K562 (cell line): ENCODE measurements around the gene SPECC1L. TPM values are rescaled to one million over a fixed set of nuclear protein-coding genes. Genes with fewer than 3 reads are reported as not detected.

Experiments used
- BHLHE40 ChIP-seq: IDR thresholded peaks from 2 replicates; pipeline ENCODE4 v1.6.1; 2011; ENCODE audit warnings: low read length, improper control_type of control experiment
- JUN ChIP-seq, 2 experiments: sonication (generic) in 1 of 2; formaldehyde crosslinking in 1 of 2; IDR thresholded peaks; 2 replicates each; pipeline versions ENCODE4 v1.6.1 to v1.8.0; 2012 to 2022; ENCODE audit warnings: borderline replicate concordance in 2 of 2, mild to moderate bottlenecking in 2 of 2, improper control_type of control experiment in 1 of 2, low read depth in 1 of 2, low read length in 1 of 2, missing genetic modification reagents in 1 of 2
- XRCC5 ChIP-seq: fragments of 200-400 bp; formaldehyde crosslinking; IDR thresholded peaks from 2 replicates; pipeline ENCODE4 v1.6.1; 2017; ENCODE audit warnings: low read depth, mild to moderate bottlenecking, low read length
- ZNF668 ChIP-seq: fragments of 250-450 bp; sonication (Bioruptor Pico); IDR thresholded peaks from 2 replicates; pipeline ENCODE4 v1.8.0; 2022; ENCODE audit warnings: mild to moderate bottlenecking, inconsistent platforms
- polyA plus RNA-seq, 8 experiments: library from polyadenylated mRNA; depleted of rRNA in 4 of 8; stranded (reverse) in 5 of 8; unstranded in 3 of 8; fragments of >200 nt; fragmentation: Nextera tagmentation in 2 of 8; fragmentation: Illumina TruSeq in 1 of 8; extraction: Ambion mirVana in 2 of 8; extraction: Trizol in 1 of 8; gene quantifications; 2 replicates each; pipeline versions ENCODE4 v1.2.1 to v1.2.3, GENCODE V29; 2011 to 2014; ENCODE audit warnings: inconsistent platforms in 1 of 8, missing spikeins in 1 of 8
- total RNA-seq, 7 experiments: library from RNA; depleted of rRNA in 6 of 7; stranded (reverse); fragments of >200 nt in 6 of 7; fragmentation: Illumina TruSeq in 2 of 7; extraction: Trizol in 2 of 7; gene quantifications; 2 replicates each; pipeline versions ENCODE4 v1.2.1 to v1.2.3, GENCODE V29; 2011 to 2021; ENCODE audit warnings: low replicate concordance in 1 of 7
- TF ChIP-seq, protein P1 (sequence below), 2 experiments: fragments of 450-650 bp in 1 of 2; sonication (generic) in 1 of 2; formaldehyde crosslinking in 1 of 2; IDR thresholded peaks; 2 replicates each; pipeline versions ENCODE4 v1.7.1 to v1.9.0; 2016 to 2022; ENCODE audit warnings: inconsistent platforms in 1 of 2, mild to moderate bottlenecking in 1 of 2, missing genetic modification reagents in 1 of 2
- TF ChIP-seq, protein P2 (sequence below): fragments of 250-450 bp; sonication (Bioruptor Pico); IDR thresholded peaks from 2 replicates; pipeline ENCODE4 v1.8.0; 2021; ENCODE audit warnings: borderline replicate concordance, mild to moderate bottlenecking, moderate library complexity; ENCODE audit not compliant: poor library complexity, severe bottlenecking
- TF ChIP-seq, protein P3 (sequence below), 2 experiments: fragments of 150-350 bp in 1 of 2; IDR thresholded peaks; 2 replicates each; pipeline ENCODE4 v1.6.1; 2012 to 2016; ENCODE audit warnings: low read depth in 2 of 2, low read length in 2 of 2, mild to moderate bottlenecking in 1 of 2, moderate library complexity in 1 of 2

SPECC1L gene
- total and polyA plus RNA-seq, 9 of the 15 experiments (the other 6 are each of a cell fraction or from before 2014, with no cell fraction given), result 1.4 to 27.9 (median 14.5) TPM

DNA sequence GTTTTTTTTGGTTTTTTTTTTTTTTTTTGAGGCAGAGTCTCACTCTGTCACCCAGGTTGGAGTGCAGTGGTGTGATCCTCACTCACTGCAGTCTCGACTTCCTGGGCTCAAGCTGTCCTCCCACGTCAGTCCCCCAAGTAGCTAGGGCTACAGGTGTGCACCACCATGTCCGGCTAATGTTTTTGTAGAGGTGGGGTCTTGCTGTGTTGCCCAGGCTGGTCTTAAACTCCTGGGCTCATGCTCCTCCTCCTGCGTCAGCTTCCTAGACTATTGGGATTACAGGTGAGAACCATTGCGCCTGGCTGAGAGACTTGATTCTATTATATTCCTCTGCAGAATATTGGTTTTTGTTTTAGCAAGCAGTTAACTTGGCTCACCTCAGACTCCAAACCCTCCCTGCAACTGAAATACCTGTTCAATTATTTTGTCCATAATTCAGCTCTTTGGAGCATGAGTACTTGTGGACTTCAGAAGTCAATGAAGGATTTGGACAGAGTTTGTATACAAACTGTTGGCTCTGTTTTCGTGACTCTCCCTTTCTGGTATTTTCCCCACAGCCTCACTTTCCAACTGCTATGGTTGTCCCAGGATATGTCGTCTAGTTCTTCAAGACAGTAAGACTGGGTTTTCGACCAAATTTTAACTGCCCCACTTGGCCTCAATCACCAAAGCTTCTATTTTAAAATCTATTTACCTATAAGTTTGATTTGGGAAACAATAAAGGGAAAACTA, 87.6 kb downstream of the SPECC1L start (continued):
- TF ChIP-seq, protein P1, sequence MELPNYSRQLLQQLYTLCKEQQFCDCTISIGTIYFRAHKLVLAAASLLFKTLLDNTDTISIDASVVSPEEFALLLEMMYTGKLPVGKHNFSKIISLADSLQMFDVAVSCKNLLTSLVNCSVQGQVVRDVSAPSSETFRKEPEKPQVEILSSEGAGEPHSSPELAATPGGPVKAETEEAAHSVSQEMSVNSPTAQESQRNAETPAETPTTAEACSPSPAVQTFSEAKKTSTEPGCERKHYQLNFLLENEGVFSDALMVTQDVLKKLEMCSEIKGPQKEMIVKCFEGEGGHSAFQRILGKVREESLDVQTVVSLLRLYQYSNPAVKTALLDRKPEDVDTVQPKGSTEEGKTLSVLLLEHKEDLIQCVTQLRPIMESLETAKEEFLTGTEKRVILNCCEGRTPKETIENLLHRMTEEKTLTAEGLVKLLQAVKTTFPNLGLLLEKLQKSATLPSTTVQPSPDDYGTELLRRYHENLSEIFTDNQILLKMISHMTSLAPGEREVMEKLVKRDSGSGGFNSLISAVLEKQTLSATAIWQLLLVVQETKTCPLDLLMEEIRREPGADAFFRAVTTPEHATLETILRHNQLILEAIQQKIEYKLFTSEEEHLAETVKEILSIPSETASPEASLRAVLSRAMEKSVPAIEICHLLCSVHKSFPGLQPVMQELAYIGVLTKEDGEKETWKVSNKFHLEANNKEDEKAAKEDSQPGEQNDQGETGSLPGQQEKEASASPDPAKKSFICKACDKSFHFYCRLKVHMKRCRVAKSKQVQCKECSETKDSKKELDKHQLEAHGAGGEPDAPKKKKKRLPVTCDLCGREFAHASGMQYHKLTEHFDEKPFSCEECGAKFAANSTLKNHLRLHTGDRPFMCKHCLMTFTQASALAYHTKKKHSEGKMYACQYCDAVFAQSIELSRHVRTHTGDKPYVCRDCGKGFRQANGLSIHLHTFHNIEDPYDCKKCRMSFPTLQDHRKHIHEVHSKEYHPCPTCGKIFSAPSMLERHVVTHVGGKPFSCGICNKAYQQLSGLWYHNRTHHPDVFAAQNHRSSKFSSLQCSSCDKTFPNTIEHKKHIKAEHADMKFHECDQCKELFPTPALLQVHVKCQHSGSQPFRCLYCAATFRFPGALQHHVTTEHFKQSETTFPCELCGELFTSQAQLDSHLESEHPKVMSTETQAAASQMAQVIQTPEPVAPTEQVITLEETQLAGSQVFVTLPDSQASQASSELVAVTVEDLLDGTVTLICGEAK (IDR thresholded peaks at IDR 0.05), result no peak
- TF ChIP-seq, protein P1 (CRISPR knock-in tag; IDR thresholded peaks at IDR 0.05), result no peak
- TF ChIP-seq, protein P2, sequence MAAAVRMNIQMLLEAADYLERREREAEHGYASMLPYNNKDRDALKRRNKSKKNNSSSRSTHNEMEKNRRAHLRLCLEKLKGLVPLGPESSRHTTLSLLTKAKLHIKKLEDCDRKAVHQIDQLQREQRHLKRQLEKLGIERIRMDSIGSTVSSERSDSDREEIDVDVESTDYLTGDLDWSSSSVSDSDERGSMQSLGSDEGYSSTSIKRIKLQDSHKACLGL (CRISPR knock-in tag), result no peak
- no peak for TF ChIP-seq ZNF668 (CRISPR knock-in tag)
- TF ChIP-seq, protein P3, sequence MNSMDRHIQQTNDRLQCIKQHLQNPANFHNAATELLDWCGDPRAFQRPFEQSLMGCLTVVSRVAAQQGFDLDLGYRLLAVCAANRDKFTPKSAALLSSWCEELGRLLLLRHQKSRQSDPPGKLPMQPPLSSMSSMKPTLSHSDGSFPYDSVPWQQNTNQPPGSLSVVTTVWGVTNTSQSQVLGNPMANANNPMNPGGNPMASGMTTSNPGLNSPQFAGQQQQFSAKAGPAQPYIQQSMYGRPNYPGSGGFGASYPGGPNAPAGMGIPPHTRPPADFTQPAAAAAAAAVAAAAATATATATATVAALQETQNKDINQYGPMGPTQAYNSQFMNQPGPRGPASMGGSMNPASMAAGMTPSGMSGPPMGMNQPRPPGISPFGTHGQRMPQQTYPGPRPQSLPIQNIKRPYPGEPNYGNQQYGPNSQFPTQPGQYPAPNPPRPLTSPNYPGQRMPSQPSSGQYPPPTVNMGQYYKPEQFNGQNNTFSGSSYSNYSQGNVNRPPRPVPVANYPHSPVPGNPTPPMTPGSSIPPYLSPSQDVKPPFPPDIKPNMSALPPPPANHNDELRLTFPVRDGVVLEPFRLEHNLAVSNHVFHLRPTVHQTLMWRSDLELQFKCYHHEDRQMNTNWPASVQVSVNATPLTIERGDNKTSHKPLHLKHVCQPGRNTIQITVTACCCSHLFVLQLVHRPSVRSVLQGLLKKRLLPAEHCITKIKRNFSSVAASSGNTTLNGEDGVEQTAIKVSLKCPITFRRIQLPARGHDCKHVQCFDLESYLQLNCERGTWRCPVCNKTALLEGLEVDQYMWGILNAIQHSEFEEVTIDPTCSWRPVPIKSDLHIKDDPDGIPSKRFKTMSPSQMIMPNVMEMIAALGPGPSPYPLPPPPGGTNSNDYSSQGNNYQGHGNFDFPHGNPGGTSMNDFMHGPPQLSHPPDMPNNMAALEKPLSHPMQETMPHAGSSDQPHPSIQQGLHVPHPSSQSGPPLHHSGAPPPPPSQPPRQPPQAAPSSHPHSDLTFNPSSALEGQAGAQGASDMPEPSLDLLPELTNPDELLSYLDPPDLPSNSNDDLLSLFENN (IDR thresholded peaks at IDR 0.05; ENCODE audit: low read depth in 2 of 2, low read length in 2 of 2), result no peak
- no peak for TF ChIP-seq BHLHE40
- TF ChIP-seq XRCC5, result no peak
- no peak for TF ChIP-seq JUN (IDR thresholded peaks at IDR 0.05; ENCODE audit: borderline replicate concordance, low read depth, low read length)
- TF ChIP-seq JUN (CRISPR knock-in tag; IDR thresholded peaks at IDR 0.05; ENCODE audit: borderline replicate concordance), result no peak
